HG02938 (cell line): ENCODE results near the gene TYROBP.
"Not testable (repeated sequence)": the region's sequence is repeated elsewhere in the genome, so short reads cannot be mapped to it uniquely, and the experiment has no call there.

Experiments used
- ATAC-seq: cut with Tn5 transposase; IDR thresholded peaks from one replicate; pipeline ENCODE4 v1.9.1; 2021; ENCODE audit warnings: mild to moderate bottlenecking, moderate library complexity; ENCODE audit not compliant: unreplicated experiment

Gene TYROBP

DNA sequence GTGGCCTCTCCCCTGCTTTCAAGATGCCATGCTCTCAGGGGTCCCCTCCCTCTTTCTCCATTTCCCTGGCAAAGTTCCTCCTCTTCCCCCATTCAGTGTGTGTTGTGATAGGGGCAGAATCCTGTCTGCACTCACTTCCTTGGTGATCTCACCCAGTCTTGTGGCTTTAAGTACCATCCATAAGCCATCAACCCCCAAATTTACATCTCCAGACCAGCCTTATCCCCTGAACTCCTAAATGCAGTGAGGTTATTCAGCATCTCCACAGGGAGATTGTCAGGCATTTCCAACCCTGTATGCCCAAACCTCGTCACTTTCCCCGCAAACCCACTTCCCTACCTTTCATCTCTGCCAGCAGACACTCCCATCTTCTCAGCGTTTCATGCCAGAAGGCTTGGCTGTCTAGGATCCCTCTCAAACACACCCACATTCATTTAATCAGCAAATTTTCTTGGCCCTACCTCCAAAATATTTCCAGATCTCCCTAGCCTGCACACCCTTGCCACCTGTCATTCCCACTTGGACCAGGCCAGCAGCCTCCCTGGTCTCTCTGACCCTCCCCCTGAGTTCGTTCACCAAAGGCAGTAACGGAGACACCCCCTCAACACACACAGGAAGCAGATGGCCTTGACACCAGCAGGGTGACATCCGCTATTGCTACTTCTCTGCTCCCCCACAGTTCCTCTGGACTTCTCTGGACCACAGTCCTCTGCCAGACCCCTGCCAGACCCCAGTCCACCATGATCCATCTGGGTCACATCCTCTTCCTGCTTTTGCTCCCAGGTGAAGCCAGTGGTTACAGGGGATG is 6.0 kb downstream of the TYROBP start, which contains the start of gene HCST:
TSS of gene HCST (plus strand) at position 676 of the 808 bp plus-strand sequence. CDS start at position 741, 65 bp downstream.
- no peak for ATAC-seq

DNA sequence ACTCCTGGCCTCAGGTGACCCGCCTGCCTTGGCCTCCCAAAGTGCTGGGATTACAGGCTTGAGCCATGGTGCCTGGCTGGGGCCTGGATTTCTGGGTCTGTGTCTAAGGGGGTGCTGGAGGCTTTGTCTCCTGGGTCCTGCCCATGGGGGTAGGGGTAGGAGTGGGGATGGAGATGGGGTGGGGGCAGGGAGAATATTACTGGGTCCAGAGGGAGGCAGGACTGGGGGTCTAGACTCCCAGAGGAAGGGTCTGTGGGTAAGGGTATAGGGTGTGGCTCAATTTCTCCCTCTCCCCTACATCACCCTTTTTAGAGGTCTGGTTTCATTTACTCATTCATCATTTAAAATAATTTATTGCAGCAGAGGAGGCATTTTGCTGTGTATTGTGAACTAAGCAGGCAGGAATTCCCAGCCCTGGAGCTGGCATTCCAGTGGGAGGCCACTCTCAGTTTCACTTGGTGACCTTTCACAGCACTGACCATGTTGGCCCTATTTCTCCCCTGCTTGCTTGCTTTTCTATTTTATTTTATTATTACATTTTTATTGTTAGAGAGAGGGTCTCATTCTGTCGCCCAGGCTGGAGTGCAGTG is 6.9 kb downstream of the TYROBP start:
- no peak for ATAC-seq

DNA sequence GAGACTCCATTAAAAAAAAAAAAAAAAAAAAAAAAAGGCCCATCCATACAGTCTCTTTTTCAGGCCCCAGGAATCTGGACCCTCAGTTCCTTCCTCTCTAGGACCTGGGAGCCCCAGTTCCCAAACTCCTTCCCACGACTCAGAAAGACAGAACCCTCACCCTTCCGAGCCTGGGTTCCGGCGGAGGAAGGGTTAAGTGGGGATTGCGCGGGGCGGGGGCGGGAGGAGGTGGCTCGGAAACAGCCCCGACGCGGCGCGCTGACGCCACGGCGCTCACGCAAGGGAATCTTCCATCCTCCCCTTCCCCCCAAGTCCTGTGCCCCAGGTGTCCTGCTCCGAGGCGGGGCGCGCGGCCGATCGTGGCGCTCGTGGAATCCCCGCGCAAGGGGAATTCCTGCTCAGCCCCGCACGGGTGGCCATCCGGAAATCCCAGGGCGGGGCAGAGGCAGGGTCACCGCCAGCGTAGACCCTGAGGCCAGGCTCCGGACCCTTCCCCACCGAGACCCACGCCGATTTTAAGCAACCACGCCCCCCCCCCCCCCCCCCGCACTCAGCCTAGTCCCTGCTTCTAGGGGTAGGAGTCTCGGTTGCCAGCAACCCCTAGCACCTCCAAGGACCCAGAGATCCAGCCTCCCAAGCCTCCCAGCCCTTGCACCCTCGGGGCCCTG is 8.4 kb downstream of the TYROBP start:
- ATAC-seq = peak; percentile 36

DNA sequence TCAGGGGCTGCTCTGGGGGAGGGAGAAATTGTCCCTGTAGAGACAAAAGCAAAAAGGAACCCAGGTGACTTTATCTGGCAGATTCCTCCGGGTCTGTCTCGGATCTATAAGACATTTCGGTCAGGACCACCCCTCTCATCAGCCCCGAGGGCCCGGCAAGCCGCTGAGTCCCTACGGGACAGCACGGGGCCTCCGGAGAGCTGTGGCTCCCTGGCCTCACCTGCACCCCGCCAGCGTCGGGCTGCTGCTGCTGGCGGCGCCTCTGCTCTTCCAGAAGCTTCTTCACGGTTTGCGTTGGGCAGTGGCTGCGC is 9.6 kb downstream of the TYROBP start:
- ATAC-seq = no peak

DNA sequence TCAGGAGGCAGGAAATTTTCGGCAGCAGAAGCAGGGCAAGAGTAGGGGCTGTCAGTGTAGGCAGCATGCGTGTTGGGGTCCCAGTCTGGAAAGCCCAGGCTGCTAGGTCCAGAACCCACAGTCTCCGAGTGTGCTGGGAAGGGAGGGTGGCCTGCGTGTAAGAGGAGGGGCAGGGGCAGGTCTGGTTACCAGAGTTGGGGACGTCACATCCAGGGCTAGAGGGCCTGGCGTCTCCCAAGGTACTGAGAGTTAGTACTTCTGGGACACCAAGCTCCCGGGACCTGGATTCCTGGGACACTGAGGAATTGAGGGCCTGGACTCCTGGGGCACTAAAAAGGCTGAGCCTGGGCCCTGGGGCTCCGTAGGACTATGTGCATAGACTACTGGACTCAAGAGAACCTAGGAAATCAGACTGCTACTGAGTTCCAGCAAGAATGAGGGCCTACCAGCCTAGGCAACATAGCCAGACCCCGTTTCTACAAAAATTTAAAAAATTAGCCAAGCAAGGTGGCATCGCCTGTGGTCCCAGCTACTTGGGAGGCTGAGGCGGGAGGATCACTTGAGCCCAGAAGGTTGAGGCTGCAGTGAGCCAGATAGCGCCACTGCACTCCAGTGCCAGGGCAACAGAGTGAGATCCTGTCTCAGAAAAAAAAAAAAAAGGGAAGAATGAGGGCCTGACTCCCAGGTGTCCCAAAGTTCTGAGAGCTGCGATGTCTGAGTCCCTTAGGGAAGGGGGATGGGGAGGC is 10.2 kb downstream of the TYROBP start:
- ATAC-seq = no peak

DNA sequence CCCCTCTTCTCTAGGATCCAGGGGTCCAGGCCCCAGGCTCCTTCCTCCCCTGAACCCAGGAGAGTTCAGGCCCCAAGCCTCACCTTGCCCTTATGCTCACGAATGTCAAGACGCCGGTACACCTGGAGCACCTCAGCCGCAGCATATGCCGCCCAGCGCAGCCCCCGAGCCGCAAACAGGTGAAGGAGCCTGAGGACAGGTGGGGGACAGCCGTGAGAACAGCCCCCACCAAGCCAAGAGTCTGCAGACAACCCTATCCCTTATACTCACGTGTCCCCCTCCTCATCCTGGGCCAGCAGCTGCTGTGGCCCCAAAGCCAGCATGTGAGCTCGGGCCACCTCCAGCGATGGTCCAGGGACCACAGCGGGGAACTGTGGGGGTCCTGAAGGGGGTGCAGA is 11.5 kb downstream of the TYROBP start:
- no peak for ATAC-seq

DNA sequence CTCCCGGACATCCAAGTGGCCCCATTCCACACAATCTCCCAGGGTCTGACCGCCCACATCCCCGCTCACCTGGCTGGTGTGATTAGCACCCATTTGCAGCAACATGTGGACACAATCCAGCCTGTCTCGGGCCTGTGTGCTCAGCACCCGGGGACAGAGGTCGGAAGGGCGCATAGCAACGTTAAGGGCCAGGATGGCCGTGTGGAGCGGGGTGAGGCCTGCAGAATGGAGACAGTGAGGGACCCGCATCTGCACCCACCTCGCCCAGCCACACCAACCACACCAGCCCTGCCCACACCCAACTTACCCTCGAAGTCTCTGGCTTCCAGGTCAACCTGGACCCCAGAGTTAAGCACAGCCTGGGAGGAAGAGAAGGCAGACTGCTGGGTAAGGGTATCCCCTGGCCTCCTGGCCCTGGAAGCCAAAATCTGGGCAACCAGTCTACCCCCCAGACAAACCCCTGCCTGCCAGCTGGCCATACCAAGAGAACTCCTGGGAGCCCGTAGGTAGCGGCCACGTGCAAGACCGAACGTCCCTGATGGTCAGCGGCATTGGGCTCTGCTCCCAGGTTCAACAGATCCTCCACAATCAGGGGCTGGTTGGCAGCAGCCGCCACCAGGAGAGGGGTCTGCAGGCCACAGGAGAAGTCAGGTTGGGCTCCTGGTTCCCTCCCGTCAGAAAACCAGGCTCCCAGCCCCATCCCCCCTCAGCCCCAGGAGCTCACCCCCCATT is 12.0 kb downstream of the TYROBP start:
- no peak for ATAC-seq

DNA sequence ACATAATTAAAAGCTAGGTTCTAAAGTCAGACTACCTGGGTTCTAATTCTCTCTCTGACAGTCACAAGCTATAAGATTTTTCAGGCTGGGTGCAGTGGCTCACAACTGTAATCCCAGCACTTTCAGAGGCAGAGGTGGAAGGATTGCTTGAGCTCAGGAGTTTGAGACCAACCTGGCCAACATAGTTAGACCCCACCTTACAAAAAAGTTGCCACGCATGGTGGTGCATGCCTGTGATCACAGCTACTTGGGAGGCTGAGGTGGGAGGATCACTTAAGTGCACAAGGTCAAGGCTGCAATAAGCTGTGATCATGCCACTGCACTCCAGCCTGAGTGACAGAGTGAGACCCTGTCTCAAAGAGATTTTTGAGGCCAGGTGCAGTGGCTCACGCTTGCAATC is 13.8 kb downstream of the TYROBP start:
- ATAC-seq = no peak

DNA sequence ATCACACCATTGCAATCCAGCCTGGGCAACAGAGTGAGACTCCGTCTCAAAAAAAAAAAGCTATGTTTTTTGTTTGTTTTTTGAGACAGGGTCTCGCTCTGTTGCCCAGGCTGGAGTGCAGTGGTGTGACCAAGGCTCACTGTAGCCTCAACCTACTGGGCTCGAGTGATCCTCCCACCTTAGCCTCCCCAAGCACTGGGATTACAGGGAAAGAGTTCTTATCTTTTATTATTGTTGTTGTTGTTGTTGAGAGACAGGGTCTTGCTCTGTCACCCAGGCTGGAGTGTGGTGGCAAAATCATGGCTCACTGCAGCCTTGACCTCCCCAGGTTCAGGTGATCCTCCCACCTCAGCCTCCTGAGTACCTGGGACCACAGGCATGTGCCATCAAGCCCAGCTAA is 16.3 kb downstream of the TYROBP start:
- ATAC-seq = not testable (repeated sequence)

DNA sequence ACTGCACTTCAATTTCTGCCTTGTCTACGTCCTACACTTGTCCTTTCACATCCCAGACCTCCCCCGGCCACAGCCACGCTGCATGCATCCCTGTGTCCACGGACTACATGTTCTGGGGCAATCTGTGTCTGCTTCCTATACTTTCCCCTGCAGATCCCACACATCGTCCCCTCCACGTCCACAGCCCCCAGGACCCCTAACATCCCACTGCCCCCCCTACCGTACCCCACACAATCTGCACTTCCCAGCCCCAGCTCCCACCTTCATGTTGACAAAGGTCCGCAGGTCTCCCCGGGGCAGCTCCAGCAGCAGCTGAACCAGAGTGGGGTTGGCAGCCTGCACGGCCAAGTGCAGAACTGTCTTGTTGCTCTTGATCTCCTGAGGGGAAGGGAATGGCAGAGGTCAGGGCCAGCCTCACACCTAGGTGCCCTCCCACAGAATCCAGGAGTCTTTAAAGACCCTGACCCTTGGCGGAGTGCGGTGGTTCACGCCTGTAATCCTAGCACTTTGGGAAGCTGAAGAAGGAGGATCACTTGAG is 17.9 kb downstream of the TYROBP start:
- ATAC-seq = no peak

DNA sequence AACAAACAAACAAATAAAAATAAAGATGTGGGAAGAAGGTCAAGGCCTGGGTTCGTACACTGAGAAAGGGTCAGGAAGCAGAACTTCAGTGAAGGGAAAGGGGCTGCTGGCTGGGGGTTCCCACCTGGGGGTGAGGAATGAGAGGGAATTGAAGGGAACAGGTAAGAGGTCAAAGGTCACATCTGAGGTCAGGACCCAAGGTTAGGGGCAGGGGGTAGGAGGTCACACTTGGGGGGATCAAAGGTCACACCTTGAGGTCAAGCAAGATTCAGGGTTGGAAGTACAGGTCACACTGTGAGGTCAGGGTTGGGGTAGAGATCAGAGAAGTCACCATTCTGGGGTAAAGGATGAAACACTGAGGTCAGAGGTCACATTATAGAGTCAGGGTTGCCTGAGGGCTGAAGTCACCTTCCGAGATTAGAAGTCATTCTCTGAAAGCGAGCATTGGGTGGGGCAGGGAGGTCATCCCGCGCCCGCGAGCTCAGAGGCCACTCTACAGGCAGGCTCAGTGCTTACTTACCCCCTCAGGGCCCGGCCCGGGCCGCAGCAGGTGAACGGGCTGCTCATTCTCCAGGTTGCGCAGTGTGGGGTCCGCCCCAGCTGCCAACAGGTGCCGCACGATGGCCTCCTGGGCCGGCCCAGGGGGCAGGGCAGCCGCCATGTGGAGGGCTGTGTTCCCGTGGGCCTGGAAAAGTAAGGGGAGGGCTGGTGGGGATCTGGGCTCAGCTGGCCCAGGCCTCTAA is 18.6 kb downstream of the TYROBP start:
- ATAC-seq = no peak

DNA sequence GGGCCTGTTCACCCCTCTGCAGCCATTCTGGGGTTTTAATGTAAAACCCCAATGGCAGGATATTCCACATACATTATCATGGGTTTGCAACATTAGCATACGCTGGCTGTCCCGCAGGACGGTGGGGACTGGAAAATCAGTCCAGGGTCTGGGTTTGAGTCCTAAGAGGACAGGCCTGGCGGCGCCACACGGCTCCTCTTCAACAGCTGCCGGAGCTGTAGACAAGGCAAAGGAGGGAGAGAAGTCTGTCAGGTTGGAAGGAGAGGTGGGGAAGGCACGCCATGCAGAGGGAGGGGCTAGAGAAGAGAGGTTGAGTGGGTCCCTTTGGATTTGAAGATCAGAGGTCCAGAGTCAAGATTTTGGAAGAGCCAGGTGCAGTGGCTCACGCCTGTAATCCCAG is 19.7 kb downstream of the TYROBP start:
- no peak for ATAC-seq

DNA sequence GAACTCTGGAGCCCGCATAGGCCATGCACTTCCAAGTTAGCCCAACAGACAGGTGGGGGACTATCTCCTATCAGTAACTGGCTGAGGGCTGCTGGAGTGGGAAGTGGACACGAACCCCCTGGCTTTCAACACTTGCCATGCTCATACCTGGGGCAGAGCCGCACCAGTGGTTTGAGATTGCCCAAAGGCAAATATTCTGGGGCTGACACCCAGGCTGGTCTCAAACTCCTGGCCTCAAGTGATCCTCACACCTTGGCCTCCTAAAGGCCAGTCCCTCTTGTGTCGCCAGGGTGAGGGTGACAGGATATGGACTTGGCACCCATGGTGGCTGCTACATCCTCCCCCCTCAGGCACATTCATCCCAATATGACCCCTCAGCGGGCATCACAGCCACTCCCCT is 20.9 kb downstream of the TYROBP start:
- ATAC-seq = no peak

DNA sequence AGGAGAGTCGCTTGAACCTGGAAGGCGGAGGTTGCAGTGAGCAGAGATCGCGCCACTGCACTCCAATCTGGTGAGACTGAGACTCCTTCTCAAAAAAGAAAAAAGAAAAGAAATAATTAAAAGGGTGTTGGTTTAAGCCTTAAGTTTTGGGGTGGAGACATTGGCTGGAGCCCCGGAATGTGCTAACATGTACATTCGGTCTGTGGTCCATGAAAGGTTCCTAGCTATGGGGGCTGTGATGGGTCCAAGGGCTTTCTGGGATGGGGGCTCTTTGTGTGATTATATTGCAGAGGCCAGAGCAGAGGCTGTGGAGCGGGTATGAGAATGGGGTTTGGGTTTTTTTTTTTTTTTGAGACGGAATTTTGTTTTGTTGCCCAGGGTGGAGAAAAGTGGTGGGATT is 22.2 kb downstream of the TYROBP start:
- no peak for ATAC-seq

DNA sequence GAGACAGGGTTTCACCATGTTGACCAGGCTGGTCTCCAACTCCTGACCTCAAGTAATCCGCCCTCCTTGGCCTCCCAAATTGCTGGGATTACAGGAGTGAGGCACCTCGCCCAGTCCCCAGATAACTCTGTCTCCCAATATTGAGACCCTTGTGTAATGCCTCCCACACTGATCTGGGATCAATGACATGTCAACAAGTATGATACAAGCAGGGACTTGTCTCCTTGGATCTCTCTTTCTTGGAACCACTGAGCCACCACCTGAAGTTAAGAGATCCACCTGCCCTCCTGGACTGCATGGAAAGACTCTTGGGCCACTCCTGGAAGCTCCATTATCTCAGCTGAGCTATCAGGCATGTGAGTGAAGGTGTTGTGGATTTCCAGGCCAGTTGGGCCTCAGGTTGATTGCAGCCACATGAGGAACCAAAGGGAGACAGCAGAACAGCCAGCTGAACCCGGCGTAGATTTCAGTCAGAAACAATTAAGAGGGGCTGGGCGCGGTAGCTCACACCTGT is 22.8 kb downstream of the TYROBP start:
- ATAC-seq = no peak

DNA sequence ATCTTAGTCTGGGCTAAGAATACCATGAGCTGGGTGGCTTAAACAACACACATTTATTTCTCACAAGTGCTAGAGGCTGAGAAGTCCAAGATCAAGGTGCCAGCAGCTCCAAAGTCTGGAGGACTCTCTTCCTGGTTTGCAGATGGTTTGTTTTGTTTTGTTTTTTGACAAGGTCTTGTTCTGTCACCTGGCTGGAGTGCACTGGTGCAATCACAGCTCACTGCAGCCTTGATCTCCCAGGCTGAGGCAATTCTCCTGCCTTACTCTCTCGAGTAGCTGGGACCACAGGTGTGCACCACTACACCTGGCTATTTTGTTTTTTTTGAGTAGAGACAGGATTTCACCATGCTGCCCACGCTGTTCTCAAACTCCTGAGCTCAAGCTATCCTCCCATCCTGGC is 24.2 kb downstream of the TYROBP start:
- no peak for ATAC-seq

DNA sequence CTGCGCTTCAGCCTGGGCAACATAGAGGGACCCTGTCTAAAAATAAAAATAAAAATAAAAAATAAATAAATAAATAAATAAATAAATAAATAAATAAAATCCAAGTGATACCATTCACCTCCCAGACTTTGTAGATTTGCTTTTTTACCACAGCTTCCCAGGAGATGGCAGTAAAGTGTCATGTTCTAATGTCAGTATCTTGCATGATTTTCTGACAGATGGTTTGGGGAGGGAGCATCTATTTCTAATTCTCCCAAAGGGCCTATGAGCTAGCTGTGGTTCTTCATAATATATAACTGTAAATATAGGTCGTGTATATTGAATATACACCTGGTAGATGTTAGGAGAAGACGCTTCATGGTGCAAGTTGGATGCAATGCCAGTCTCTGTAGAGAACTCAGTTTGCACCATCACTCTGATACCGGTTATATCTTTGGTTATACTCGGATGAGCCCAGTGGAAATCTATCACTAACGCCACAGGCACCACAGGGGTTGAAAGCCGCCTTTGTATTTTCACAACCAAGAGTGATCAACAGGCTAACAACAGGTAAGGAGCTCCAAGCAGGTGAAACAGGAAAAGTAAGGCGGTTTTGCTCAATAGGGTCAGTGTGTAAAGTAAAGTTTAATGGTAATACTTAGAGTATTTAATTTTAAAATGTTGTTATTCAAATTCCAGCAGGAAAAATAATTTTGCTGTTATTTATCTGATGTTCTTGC is 25.8 kb downstream of the TYROBP start:
- no peak for ATAC-seq

DNA sequence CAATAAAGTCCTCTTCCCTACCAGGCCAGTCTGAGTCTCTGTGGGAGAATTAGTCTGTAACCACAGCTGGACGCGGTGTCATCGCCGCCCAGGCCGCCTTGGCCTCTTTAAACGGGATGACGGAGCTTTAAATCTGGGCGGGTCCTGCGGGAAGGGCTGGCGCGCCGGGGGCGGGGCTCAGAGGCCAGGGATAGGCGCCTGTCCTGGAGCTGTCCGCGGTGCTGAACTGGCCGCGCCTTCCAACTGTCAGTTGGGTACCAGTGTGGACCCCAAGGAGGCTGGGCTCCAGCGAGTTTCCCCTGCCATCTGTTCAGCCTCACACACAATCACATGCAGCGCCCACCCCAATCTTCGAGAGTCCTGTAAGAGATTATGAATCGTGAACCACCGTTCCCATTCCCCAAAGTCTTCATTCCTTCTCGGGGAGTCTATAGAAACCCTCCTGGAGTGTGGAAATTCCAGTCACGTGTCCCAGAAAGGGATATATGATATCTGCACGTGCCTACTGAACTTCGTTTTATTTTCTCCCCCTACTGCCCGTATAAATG is 28.3 kb downstream of the TYROBP start:
- no peak for ATAC-seq

DNA sequence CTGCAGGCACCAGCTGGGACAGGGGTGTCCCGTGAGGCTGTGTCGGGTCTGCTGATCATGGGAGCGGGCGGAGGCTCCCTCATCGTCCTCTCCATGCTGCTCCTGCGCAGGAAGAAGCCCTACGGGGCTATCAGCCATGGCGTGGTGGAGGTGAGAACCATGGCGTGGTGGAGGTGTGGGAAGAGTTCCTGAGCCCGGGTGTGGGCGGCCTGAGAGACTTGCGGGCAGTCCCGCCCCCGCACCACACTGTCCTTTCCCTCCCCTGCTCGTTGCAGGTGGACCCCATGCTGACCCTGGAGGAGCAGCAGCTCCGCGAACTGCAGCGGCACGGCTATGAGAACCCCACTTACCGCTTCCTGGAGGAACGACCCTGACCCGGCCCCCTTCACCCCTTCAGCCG is 29.0 kb downstream of the TYROBP start:
- no peak for ATAC-seq
